ENCODE data around the gene TPPP. TPM values are rescaled to one million over a fixed set of nuclear protein-coding genes. Genes with fewer than 3 reads are reported as not detected.

Gene TPPP
- polyA plus RNA-seq, 2 of the 4 experiments (the other 2 are of a cell fraction): 1.0 to 1.4 TPM

GRCh38 chr5:639253-639530, 54.0 kb downstream of the TPPP start:
- Histone ChIP-seq H3K4me3 (no peak overlapping the region), H3K4me1 (no peaks in the 10 kb centered on the region), H3K4me2 (no peak overlapping the region), H3K27ac (no peak overlapping the region), H3K9me3 (no peaks in the 10 kb centered on the region)
- DNase-seq (ENCODE audit: low read depth in 1 of 2, low spot score in 1 of 2): no peak
- ATAC-seq: no peak
- FAIRE-seq: no peak
- WGBS (ENCODE audit: missing lambda C conversion rate): 100% methylated on average over 5 of the region's 9 CpGs
- CTCF ChIA-PET: no interaction called here
- no peak for TF ChIP-seq NFE2L2 (conservative IDR thresholded peaks at IDR 0.05; ENCODE audit: low read length)
- TF ChIP-seq FOSL2 (IDR thresholded peaks at IDR 0.05): no peak
- TF ChIP-seq FOSL2 (CRISPR knock-in tag; IDR thresholded peaks at IDR 0.05): no peak
- TF ChIP-seq SMC3 (IDR thresholded peaks at IDR 0.05): no peak
- TF ChIP-seq ZNF302 (CRISPR knock-in tag; IDR thresholded peaks at IDR 0.05): no peak
- no peak for TF ChIP-seq REST (IDR thresholded peaks at IDR 0.05)
- no peak for TF ChIP-seq NPAS2 (CRISPR knock-in tag; IDR thresholded peaks at IDR 0.05; ENCODE audit: borderline replicate concordance)
- TF ChIP-seq CHD4 (IDR thresholded peaks at IDR 0.05; ENCODE audit: borderline replicate concordance): no peak
- TF ChIP-seq HDAC2 (IDR thresholded peaks at IDR 0.05): no peak
- no peak for TF ChIP-seq ELK1 (IDR thresholded peaks at IDR 0.05; ENCODE audit: low read depth, low read length)
- TF ChIP-seq BCL3 (IDR thresholded peaks at IDR 0.05): no peak
- no peak for TF ChIP-seq EHMT2 (IDR thresholded peaks at IDR 0.05; ENCODE audit: low read depth)
- TF ChIP-seq HES2 (IDR thresholded peaks at IDR 0.05): no peak
- POLR2A ChIA-PET: no interaction called here

- CTCF ChIA-PET: no interaction called here
- ATAC-seq: no peak
- TF ChIP-seq POLR2A (IDR thresholded peaks at IDR 0.05; ENCODE audit: low read length): no peak
- no peak for TF ChIP-seq ESRRA (IDR thresholded peaks at IDR 0.05; ENCODE audit: borderline replicate concordance, low read length)
- TF ChIP-seq NPAS2 (CRISPR knock-in tag; IDR thresholded peaks at IDR 0.05; ENCODE audit: borderline replicate concordance): no peak
- no peak for TF ChIP-seq CBX8 (IDR thresholded peaks at IDR 0.05)
- no peak for TF ChIP-seq USF2 (IDR thresholded peaks at IDR 0.05)
- TF ChIP-seq ELK1 (IDR thresholded peaks at IDR 0.05; ENCODE audit: low read depth, low read length): no peak
- no peak for TF ChIP-seq ZNF302 (CRISPR knock-in tag; IDR thresholded peaks at IDR 0.05)
- no peak for TF ChIP-seq RARB (CRISPR knock-in tag; IDR thresholded peaks at IDR 0.05)
- TF ChIP-seq HOXB13 (CRISPR knock-in tag; IDR thresholded peaks at IDR 0.05; ENCODE audit: low read depth): no peak
- no peak for TF ChIP-seq CTCF (IDR thresholded peaks at IDR 0.05)
- no peak for TF ChIP-seq REST (IDR thresholded peaks at IDR 0.05)
- TF ChIP-seq POLR2AphosphoS2 (conservative IDR thresholded peaks at IDR 0.05; ENCODE audit: low read length): no peak
- TF ChIP-seq TFCP2L1 (CRISPR knock-in tag; IDR thresholded peaks at IDR 0.05): no peak
Measured at GRCh38 chr5:638501-639252, 54.5 kb downstream of the TPPP start.

More at GRCh38 chr5:638501-639252, 54.5 kb downstream of the TPPP start:
- Histone ChIP-seq H3K4me2 (no peak overlapping the region), H3K4me1 (no peaks in the 10 kb centered on the region), H3K27ac (no peak overlapping the region), H3K9me3 (no peaks in the 10 kb centered on the region), H3K4me3 (no peak overlapping the region)
- POLR2A ChIA-PET: no interaction called here
- no peak for DNase-seq (ENCODE audit: low read depth in 1 of 2, low spot score in 1 of 2)
- WGBS (ENCODE audit: missing lambda C conversion rate): 88% methylated on average over 8 of the region's 29 CpGs
- FAIRE-seq: no peak
